ENCODE data around the gene CAST.

The CAST gene

GRCh38 chr5:96816991-96817390, 154.8 kb downstream of the CAST start:
- ATAC-seq (replicated peaks) = peak; percentile 23 to 24
- DNase-seq = no peak
- H3K9me3 Mint-ChIP-seq = no peaks in the 10 kb centered on the region
- H3K27me3 Mint-ChIP-seq = no peaks in the 10 kb centered on the region
- no peaks in the 10 kb centered on the region for H3K36me3 Mint-ChIP-seq
- peak overlapping the region; percentile 89 for H3K27ac Mint-ChIP-seq
- H3K4me1 Mint-ChIP-seq = peaks cover 19 to 31% of the 10 kb centered on the region in 2 donors
- H3K4me3 Mint-ChIP-seq = peak overlapping the region; percentile 64 to 84

GRCh38 chr5:96817506-96817905, 155.3 kb downstream of the CAST start:
- no peak for ATAC-seq (replicated peaks)
- Mint-ChIP-seq H3K27ac (no peak overlapping the region), H3K4me1 (peaks cover 19 to 31% of the 10 kb centered on the region in 2 donors), H3K9me3 (no peaks in the 10 kb centered on the region), H3K36me3 (no peaks in the 10 kb centered on the region), H3K27me3 (no peaks in the 10 kb centered on the region), H3K4me3 (no peak overlapping the region)
- no peak for DNase-seq

GRCh38 chr5:96818125-96818788, 156.1 kb downstream of the CAST start:
- no peak for DNase-seq
- no peak for ATAC-seq (replicated peaks)
- H3K36me3 Mint-ChIP-seq = no peaks in the 10 kb centered on the region
- H3K4me1 Mint-ChIP-seq = peaks cover 19 to 31% of the 10 kb centered on the region in 2 donors
- H3K9me3 Mint-ChIP-seq = no peaks in the 10 kb centered on the region
- H3K27me3 Mint-ChIP-seq = no peaks in the 10 kb centered on the region
- no peak overlapping the region for H3K27ac Mint-ChIP-seq
- H3K4me3 Mint-ChIP-seq = no peak overlapping the region

GRCh38 chr5:96819806-96820205, 157.6 kb downstream of the CAST start:
- H3K4me1 Mint-ChIP-seq = peaks cover 19 to 31% of the 10 kb centered on the region in 2 donors

GRCh38 chr5:96821260-96821916, 159.2 kb downstream of the CAST start:
- H3K27ac Mint-ChIP-seq = no peak overlapping the region
- no peaks in the 10 kb centered on the region for H3K27me3 Mint-ChIP-seq
- no peaks in the 10 kb centered on the region for H3K36me3 Mint-ChIP-seq
- DNase-seq = no peak
- no peak for ATAC-seq (replicated peaks)
- H3K4me1 Mint-ChIP-seq = peaks cover 11 to 20% of the 10 kb centered on the region in 2 donors
- H3K9me3 Mint-ChIP-seq = no peaks in the 10 kb centered on the region
- H3K4me3 Mint-ChIP-seq = no peak overlapping the region

More at GRCh38 chr5:96819806-96820205, 157.6 kb downstream of the CAST start:
- DNase-seq (no peak), ATAC-seq (replicated peaks) (no peak)
- Mint-ChIP-seq H3K4me3 (no peak overlapping the region), H3K27me3 (no peaks in the 10 kb centered on the region), H3K36me3 (no peaks in the 10 kb centered on the region), H3K27ac (no peak overlapping the region), H3K9me3 (no peaks in the 10 kb centered on the region)

GRCh38 chr5:96822686-96823459, 160.7 kb downstream of the CAST start:
- Mint-ChIP-seq H3K4me1 (peaks cover 2 to 5% of the 10 kb centered on the region in 2 donors), H3K27ac (no peak overlapping the region), H3K4me3 (no peak overlapping the region), H3K36me3 (no peaks in the 10 kb centered on the region), H3K9me3 (no peaks in the 10 kb centered on the region), H3K27me3 (peaks cover 0 to 4% of the 10 kb centered on the region in 2 donors)
- DNase-seq (no peak), ATAC-seq (replicated peaks) (no peak)

GRCh38 chr5:96823900-96824380, 161.8 kb downstream of the CAST start:
- Mint-ChIP-seq H3K4me1 (peaks cover 0 to 2% of the 10 kb centered on the region in 2 donors), H3K9me3 (no peaks in the 10 kb centered on the region), H3K36me3 (no peaks in the 10 kb centered on the region), H3K27me3 (peaks cover 0 to 4% of the 10 kb centered on the region in 2 donors), H3K27ac (no peak overlapping the region), H3K4me3 (no peak overlapping the region)
- ATAC-seq (replicated peaks) (peak in 1 of 2 donors; percentile 50), DNase-seq (no peak)
